ENCODE measurements around the gene YY1AP1. TPM values are rescaled to one million over a fixed set of nuclear protein-coding genes. Genes with fewer than 3 reads are reported as not detected.
"Not testable (repeated sequence)": the region's sequence is repeated elsewhere in the genome, so short reads cannot be mapped to it uniquely, and the experiment has no call there.

YY1AP1 gene
- total RNA-seq, 4 donors from 2014 or later, result 54.8 to 121 (median 113) TPM

DNA sequence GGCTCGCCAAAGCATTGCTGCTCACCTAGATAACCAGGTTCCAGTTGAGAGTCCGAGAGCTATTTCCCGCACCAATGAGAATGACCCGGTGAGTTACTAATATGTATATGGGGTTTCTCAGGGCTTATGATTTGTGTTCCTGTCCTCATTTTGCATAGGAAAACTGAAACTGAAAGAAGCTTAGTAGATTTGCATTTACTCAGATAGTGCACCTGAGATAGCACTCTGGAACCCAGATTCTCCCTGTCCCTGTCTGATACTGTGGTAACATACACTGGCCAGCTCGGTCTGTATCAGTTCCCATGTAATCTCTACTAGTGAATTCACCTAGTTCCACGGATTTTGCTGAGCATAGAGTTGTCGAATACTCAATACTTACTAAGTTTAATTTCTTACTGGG is 28.5 kb upstream of the YY1AP1 start:
- TF ChIP-seq, protein P1, sequence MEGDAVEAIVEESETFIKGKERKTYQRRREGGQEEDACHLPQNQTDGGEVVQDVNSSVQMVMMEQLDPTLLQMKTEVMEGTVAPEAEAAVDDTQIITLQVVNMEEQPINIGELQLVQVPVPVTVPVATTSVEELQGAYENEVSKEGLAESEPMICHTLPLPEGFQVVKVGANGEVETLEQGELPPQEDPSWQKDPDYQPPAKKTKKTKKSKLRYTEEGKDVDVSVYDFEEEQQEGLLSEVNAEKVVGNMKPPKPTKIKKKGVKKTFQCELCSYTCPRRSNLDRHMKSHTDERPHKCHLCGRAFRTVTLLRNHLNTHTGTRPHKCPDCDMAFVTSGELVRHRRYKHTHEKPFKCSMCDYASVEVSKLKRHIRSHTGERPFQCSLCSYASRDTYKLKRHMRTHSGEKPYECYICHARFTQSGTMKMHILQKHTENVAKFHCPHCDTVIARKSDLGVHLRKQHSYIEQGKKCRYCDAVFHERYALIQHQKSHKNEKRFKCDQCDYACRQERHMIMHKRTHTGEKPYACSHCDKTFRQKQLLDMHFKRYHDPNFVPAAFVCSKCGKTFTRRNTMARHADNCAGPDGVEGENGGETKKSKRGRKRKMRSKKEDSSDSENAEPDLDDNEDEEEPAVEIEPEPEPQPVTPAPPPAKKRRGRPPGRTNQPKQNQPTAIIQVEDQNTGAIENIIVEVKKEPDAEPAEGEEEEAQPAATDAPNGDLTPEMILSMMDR (IDR thresholded peaks at IDR 0.05), result no peak
- TF ChIP-seq POLR2A (IDR thresholded peaks at IDR 0.05), result no peak
- intact Hi-C loops (cut with DNase I; ENCODE audit: low total_unique reads), result no loop called here
- no peak for DNase-seq (ENCODE audit: low spot score in 2 of 2)
- WGBS, 2 donors, result 95 to 96% methylated on average over 7 of the region's 7 CpGs
- no peak overlapping the region for H3K4me3 ChIP-seq (ENCODE audit: low read depth, poor library complexity, severe bottlenecking)

GRCh38 chr1:155715777-155716176 is 27.2 kb upstream of the YY1AP1 start:
- H3K4me3 ChIP-seq (ENCODE audit: low read depth, poor library complexity, severe bottlenecking), result no peak overlapping the region
- 97% methylated on average over 5 of the region's 5 CpGs for WGBS, 2 donors
- no peak for TF ChIP-seq POLR2A (IDR thresholded peaks at IDR 0.05)
- TF ChIP-seq, protein P1 (IDR thresholded peaks at IDR 0.05), result no peak
- intact Hi-C loops (cut with DNase I; ENCODE audit: low total_unique reads), result no loop called here
- DNase-seq (ENCODE audit: low spot score in 2 of 2), result no peak

DNA sequence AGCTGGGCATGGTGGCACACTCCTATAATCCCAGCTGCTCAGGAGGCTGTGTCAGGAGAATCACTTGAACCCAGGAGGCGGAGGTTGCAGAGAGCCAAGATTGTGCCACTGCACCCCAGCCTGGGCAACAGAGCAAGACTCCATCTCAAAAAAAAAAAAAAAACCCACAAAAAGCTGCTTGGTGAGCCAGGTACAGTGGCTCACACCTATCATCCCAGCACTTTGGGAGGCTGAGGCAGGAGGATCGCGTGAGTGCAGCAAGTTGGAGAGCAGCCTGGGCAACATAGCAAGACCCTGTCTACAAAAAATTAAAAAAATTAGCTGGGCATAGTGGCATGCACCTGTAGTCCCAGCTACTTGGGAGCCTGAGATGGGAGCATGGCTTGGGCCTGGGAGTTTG is 26.5 kb upstream of the YY1AP1 start:
- WGBS, 2 donors, result 97 to 100% methylated on average over 3 of the region's 3 CpGs
- intact Hi-C loops (cut with DNase I; ENCODE audit: low total_unique reads); DNase-seq (ENCODE audit: low spot score in 2 of 2): not testable (repeated sequence)

DNA sequence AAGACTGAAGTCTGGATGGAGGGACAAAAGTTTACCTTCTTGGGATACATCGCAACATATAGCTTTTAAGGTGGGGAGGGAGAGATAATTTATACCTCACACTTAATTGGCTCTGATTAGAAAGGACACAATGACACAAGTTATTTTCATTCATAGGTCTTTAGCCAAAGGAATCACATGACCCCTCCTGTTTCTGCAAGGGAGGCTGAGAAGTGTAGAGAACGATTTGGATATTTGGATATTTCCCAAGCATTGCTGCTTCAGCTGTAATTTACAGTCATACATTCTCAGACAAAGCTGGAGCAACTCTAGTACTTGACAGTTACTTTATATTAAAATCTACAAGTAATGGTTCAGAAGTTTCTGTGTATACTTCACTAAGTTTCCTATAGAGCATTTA is 24.5 kb upstream of the YY1AP1 start:
- no peak for DNase-seq (ENCODE audit: low spot score in 2 of 2)
- intact Hi-C loops (cut with DNase I; ENCODE audit: low total_unique reads), result no loop called here
- no peak overlapping the region for H3K4me3 ChIP-seq (ENCODE audit: low read depth, poor library complexity, severe bottlenecking)
- 55 to 56% methylated on average over 2 of the region's 2 CpGs for WGBS, 2 donors
- TF ChIP-seq, protein P1 (IDR thresholded peaks at IDR 0.05), result no peak
- no peak for TF ChIP-seq POLR2A (IDR thresholded peaks at IDR 0.05)

More for the DNA sequence above, 26.5 kb upstream of the YY1AP1 start:
- not testable (repeated sequence) for H3K4me3 ChIP-seq (ENCODE audit: low read depth, poor library complexity, severe bottlenecking)

GRCh38 chr1:155712636-155713035 is 24.1 kb upstream of the YY1AP1 start:
- intact Hi-C loops (cut with DNase I; ENCODE audit: low total_unique reads); H3K4me3 ChIP-seq (ENCODE audit: low read depth, poor library complexity, severe bottlenecking); DNase-seq (ENCODE audit: low spot score in 2 of 2): not testable (repeated sequence)
- 91% methylated on average over 3 of the region's 3 CpGs for WGBS, 2 donors

GRCh38 chr1:155711457-155711856 is 22.9 kb upstream of the YY1AP1 start:
- DNase-seq (ENCODE audit: low spot score in 2 of 2); intact Hi-C loops (cut with DNase I; ENCODE audit: low total_unique reads); H3K4me3 ChIP-seq (ENCODE audit: low read depth, poor library complexity, severe bottlenecking): not testable (repeated sequence)
- 72 to 84% methylated on average over 3 of the region's 3 CpGs for WGBS, 2 donors

- no peak for DNase-seq (ENCODE audit: low spot score in 2 of 2)
- H3K4me3 ChIP-seq (ENCODE audit: low read depth, poor library complexity, severe bottlenecking), result no peak overlapping the region
- 98 to 99% methylated on average over 3 of the region's 3 CpGs for whole genome bisulfite sequencing, 2 donors
- intact Hi-C loops (cut with DNase I; ENCODE audit: low total_unique reads), result loop anchor here (5.0 kb wide), 1 partner anchor 708 kb away; no protein-coding TSS in a partner anchor
- TF ChIP-seq, protein P1 (IDR thresholded peaks at IDR 0.05), result no peak
- TF ChIP-seq POLR2A (IDR thresholded peaks at IDR 0.05), result no peak
Observed at GRCh38 chr1:155709391-155709790, 20.8 kb upstream of the YY1AP1 start.
